BLaER1 (cell line): ENCODE data around the gene C1QTNF5.

Source experiments
- H3K27ac ChIP-seq: shearing (Covaris generic); formaldehyde crosslinking; 2 replicates; pipeline ENCODE4 v1.8.1; 2022
- H3K27me3 ChIP-seq: shearing (Covaris generic); formaldehyde crosslinking; 2 replicates; pipeline ENCODE4 v1.8.1; 2022
- H3K36me3 ChIP-seq: shearing (Covaris generic); formaldehyde crosslinking; 2 replicates; pipeline ENCODE4 v1.8.1; 2022
- H3K4me1 ChIP-seq: shearing (Covaris generic); formaldehyde crosslinking; 2 replicates; pipeline ENCODE4 v1.8.1; 2022
- H3K4me2 ChIP-seq: shearing (Covaris generic); formaldehyde crosslinking; 2 replicates; pipeline ENCODE4 v1.8.1; 2022
- H3K4me3 ChIP-seq: shearing (Covaris generic); formaldehyde crosslinking; 2 replicates; pipeline ENCODE4 v1.8.1; 2022
- H3K9ac ChIP-seq: shearing (Covaris generic); formaldehyde crosslinking; 2 replicates; pipeline ENCODE4 v1.8.1; 2022
- H3K9me3 ChIP-seq: shearing (Covaris generic); formaldehyde crosslinking; 2 replicates; pipeline ENCODE4 v1.8.1; 2022
- H4K20me1 ChIP-seq: shearing (Covaris generic); formaldehyde crosslinking; 2 replicates; pipeline ENCODE4 v1.8.1; 2022
- Cebpa-rat ChIP-seq: shearing (Covaris generic); IDR thresholded peaks from 2 replicates; pipeline ENCODE4 v1.8.1; 2022

Gene C1QTNF5

DNA sequence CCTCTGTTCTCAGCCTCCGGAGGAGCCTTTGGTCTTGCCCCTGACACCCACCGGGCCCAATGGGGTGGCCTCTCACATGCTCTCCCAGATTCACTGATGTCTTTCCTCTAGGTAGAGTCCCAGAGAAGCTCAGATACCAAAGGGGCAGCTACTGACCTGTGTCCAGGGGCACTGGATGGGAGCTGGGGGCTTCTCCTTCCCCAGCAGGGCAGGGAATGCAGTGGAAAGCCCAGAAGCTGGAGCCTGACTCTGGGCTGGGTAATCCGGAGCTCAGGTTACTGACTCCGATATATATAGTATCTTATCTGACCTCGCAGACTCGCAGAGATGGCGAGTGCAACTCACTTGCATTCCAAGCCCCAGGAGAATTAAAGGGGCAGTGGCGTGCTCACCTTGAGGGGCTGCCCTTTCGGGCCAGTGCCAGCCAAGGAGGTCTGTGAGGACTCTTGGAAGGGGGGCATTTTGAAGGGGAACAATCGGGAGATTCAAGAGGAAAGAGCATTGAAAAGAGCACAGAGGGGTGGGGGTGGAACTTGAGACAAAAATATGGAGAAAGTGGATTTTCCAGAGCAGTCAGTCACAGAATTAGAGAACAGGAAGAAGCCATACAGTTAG, 38.3 kb upstream of the C1QTNF5 start:
- Histone ChIP-seq H3K36me3 (no peaks in the 10 kb centered on the region), H4K20me1 (no peaks in the 10 kb centered on the region), H3K27me3 (no peaks in the 10 kb centered on the region), H3K4me1 (peaks cover 49% of the 10 kb centered on the region), H3K9ac (no peak overlapping the region), H3K9me3 (no peaks in the 10 kb centered on the region), H3K4me3 (no peak overlapping the region), H3K4me2 (no peak overlapping the region), H3K27ac (no peak overlapping the region)
- TF ChIP-seq Cebpa-rat: no peak

DNA sequence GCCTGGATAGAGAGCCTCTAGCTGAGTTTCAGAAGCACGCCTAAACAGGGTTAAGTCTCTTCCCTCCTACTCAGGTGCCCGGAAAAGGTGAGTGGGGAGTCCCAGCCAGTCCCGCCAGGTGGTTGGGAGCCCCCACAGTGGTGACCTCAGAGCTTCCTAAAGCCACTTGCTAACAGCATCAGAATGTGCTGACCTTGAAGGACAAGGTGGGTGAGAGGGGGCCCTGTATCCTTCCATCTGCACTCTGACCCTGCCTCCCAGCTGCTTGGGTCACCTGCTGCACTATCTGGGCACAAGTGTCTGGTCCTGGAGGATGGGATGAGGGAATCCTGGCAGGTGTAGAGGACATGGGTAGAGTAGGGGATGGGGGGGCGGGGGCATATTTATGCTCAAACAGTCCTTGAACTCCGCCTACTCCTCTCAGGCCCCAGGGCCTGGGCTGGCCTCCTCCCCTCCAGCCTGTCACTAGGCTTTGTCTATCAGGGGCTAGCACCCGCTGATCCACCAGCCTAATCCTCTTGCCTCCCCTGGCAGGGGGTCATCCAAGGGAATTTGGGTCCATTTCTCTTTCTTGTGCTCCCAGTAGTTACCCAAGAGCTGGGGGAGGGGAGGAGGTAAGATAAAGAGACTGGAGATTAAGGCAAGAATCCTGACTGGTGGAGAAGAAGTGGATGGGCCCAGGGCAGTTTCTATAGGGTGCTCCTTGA, 37.4 kb upstream of the C1QTNF5 start:
- Histone ChIP-seq H3K9ac (peak overlapping the region; percentile 45; the same call in 1 of the 2 replicates), H4K20me1 (no peaks in the 10 kb centered on the region), H3K4me1 (peaks cover 58% of the 10 kb centered on the region), H3K4me3 (no peak overlapping the region), H3K36me3 (no peaks in the 10 kb centered on the region), H3K27me3 (no peaks in the 10 kb centered on the region), H3K9me3 (no peaks in the 10 kb centered on the region), H3K27ac (peak overlapping the region; percentile 44; the same call in 1 of the 2 replicates), H3K4me2 (peak overlapping the region; percentile 61)
- no peak for TF ChIP-seq Cebpa-rat

DNA sequence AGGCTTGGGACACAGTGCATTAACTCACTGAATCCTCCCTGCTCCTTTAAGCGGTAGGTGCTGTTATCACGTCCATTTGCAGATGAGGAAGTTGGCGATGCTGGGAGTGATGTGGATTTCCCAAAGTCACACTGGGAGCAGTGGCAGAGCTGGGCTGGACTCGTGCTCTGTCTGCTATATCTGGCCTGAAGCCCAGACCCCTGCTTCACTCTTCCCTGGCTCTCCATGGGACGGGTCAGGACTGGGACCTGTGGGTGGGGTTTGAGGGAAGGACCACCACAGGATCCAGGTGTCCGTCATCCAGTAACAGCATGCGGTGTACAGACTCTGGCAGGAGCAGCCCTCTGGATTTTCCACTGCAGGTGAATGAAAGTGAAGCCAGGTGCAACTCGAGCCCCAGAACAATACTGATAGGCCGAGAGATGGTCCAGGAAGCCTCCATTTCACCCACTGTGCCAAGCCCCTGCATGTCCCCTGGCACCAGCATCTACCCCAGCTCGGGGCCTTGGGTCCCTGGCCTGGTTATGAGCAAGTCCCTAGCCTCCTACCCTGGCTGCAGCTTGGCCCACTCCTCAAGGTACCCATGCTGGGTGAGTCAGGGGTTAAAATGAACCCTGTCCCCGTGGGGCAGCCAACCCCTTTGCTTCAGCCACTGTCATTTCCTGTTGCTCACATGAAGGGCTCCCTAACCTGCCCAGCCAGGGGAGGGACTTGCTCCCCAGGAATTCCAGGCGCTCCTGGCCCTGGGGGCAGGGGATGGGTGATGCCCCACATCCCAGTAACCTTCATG, 36.6 kb upstream of the C1QTNF5 start:
- H3K4me2 ChIP-seq: peak overlapping the region; percentile 61
- no peak overlapping the region for H3K4me3 ChIP-seq
- peak overlapping the region; percentile 45; the same call in 1 of the 2 replicates for H3K9ac ChIP-seq

DNA sequence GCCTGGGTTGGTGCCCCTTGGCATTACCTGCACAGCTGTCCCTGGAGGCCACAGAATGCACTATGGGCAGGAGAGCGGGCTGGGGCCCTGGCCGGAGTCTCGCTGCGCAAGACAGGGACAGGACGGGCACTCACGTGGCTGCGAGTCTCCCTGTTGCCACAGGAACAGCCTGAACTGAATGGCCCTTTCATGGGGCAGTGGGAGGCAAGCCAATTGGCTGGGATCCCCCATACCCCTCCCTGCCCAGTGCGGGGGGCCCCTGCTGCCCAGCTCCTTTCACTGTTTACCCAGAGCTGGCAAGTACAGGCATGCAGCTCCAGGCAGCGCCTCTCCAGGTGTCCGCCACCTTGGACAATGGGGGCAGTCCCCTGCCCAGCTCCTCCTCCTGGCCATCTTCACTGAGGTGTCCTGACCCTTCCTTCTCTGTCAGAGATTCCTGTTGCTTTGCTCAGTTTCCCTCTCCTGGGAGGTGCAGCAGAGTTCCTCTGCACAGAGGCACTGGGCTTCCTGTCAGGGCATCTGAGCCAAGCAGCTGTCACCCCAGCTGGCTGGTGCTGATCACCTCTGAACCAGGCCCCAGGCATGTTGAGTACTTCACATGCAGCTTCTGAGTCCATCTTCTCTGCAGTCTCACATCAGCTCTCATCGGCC, 35.6 kb upstream of the C1QTNF5 start:
- no peak for TF ChIP-seq Cebpa-rat
- peak overlapping the region; percentile 39 for H3K4me2 ChIP-seq
- peaks cover 63% of the 10 kb centered on the region for H3K4me1 ChIP-seq
- no peaks in the 10 kb centered on the region for H3K36me3 ChIP-seq
- H3K27me3 ChIP-seq: no peaks in the 10 kb centered on the region
- H3K4me3 ChIP-seq: no peak overlapping the region
- H3K9ac ChIP-seq: no peak overlapping the region
- peak overlapping the region; percentile 36; the same call in 1 of the 2 replicates for H3K27ac ChIP-seq
- H4K20me1 ChIP-seq: no peaks in the 10 kb centered on the region
- no peaks in the 10 kb centered on the region for H3K9me3 ChIP-seq

More for the DNA sequence above, 36.6 kb upstream of the C1QTNF5 start:
- Histone ChIP-seq H3K27ac (peak overlapping the region; percentile 44; the same call in 1 of the 2 replicates), H3K36me3 (no peaks in the 10 kb centered on the region), H3K27me3 (no peaks in the 10 kb centered on the region), H4K20me1 (no peaks in the 10 kb centered on the region), H3K4me1 (peaks cover 59% of the 10 kb centered on the region), H3K9me3 (no peaks in the 10 kb centered on the region)
- no peak for TF ChIP-seq Cebpa-rat

DNA sequence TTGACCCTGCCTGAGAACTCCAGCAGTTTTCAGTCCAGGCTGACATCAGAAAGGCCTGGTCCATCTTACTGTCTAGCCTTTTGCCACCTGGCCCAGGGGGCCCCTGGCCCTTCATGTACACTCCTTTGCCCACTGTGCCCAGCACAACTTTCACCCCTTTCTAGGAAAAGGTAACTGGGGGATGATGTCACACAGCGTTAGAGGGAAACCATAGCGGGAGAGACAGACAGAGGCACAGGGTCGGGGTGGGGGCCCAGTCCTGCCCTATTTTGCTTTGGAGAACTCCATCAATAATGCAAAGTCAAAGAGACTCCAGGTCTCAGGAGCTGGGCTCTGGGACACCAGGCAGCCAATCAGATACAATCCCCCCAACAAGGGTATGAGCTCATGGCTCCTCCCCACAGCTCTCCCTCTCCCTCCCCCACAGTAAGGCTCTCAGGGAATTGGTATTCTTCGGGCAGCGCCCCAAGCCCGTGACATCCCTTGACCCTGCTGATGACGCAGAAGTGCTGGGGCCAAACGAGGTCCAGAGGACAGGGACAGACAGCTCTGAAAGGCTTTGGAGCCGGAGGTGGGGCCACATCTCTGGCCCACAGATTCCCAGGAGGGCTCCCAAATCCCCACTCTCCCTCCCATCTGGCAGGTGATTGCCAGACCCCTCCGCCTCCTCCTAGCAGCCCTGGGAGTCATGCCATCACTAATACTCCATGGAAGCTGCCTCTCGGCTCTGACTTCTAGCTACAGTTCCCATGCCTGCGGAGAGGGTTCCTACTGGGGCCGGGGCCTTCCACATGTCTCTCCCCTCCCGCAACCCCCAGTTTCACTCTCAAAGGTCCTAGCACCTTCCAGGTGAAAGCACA, 34.9 kb upstream of the C1QTNF5 start:
- no peaks in the 10 kb centered on the region for H3K27me3 ChIP-seq
- peaks cover 64% of the 10 kb centered on the region for H3K4me1 ChIP-seq
- no peaks in the 10 kb centered on the region for H3K36me3 ChIP-seq
- no peak overlapping the region for H3K4me3 ChIP-seq
- no peaks in the 10 kb centered on the region for H4K20me1 ChIP-seq
- H3K9me3 ChIP-seq: no peaks in the 10 kb centered on the region
- H3K9ac ChIP-seq: no peak overlapping the region
- peak overlapping the region; percentile 36; the same call in 1 of the 2 replicates for H3K27ac ChIP-seq
- H3K4me2 ChIP-seq: peak overlapping the region; percentile 39
- no peak for TF ChIP-seq Cebpa-rat

DNA sequence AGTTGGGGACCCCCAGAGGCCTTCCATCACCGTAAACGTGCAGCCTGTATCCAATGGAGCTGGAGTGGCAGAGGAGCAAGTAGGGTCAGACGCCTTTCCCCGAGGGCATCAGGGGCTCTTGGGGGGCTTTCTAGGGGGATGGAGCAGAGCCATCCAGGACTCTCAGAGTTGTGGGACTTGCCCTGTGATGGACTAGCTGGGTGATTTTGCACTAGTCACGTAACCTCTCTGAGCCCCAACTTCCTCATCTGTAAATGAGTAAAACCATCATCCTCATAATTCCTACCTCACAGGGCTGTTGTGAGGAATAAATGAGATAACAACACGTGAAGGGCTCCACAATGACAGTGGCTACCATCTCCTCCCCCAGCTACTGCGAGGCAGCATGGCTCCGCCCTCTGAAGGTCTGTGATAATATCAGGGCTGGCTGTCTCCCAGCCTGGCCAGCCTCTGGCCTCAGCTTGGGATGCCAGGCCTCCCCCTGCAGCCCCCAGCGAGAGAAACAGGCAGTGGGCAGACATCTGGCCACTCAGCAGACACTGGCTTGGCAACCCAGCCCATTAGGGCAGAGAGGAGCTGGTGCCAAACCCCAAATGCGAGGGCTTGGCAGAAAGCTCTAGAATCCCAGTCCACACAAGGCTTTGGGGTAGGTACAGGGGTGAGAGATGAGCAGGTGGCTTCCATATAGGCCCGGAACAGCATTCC, 34.1 kb upstream of the C1QTNF5 start:
- TF ChIP-seq Cebpa-rat: no peak
- H3K36me3 ChIP-seq: no peaks in the 10 kb centered on the region
- no peaks in the 10 kb centered on the region for H3K9me3 ChIP-seq
- H3K9ac ChIP-seq: no peak overlapping the region
- no peak overlapping the region for H3K4me2 ChIP-seq
- H3K4me1 ChIP-seq: peaks cover 65% of the 10 kb centered on the region
- no peak overlapping the region for H3K4me3 ChIP-seq
- H4K20me1 ChIP-seq: no peaks in the 10 kb centered on the region
- H3K27ac ChIP-seq: no peak overlapping the region
- H3K27me3 ChIP-seq: no peaks in the 10 kb centered on the region

DNA sequence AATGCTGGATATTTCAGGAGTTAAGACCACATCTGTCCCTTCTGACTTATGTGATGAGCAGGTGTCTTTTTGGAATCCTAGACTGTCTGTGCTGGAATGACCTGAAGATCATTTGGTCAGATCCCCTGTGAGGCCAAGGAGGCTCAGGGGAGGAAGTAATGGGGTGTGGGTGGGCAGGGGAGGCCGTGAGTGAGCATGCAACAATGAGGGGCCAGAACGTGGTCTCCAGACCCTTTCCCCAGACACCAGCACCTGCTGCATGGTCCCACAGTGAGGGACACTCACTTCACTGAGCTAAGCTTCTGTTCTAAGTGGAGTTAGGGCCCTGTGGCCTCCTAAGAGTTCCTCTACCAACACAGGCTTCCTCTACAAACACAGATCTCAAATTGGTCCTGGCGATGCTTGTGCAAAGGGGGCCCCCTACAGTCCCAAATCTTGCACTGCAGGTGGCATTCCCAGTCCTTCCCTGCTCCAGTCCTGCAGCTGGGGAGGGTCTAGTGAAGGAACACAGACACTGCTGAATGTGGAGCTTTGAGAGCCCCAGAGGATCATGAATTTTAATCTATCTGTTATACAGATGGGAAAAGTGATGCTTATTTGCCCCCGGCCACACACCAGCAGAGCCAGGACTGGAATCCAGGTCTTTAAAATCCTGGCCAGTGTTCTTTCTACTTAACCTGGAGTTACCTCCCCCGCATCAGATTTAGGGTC, 33.4 kb upstream of the C1QTNF5 start:
- H3K4me3 ChIP-seq: no peak overlapping the region
- no peaks in the 10 kb centered on the region for H3K27me3 ChIP-seq
- H4K20me1 ChIP-seq: no peaks in the 10 kb centered on the region
- peak overlapping the region; percentile 55 for H3K4me2 ChIP-seq
- H3K4me1 ChIP-seq: peaks cover 72% of the 10 kb centered on the region
- H3K9ac ChIP-seq: no peak overlapping the region
- no peaks in the 10 kb centered on the region for H3K9me3 ChIP-seq
- H3K27ac ChIP-seq: no peak overlapping the region
- TF ChIP-seq Cebpa-rat: no peak
- H3K36me3 ChIP-seq: no peaks in the 10 kb centered on the region
